Tibial artery (tissue), 4 donors: Measurements from ENCODE around the gene OSTF1.

Experiments
- DNase-seq, 2 donors: peaks; one replicate each; pipeline ENCODE4 v3.0.0-alpha.2; 2019
- H3K27ac ChIP-seq, 2 donors: fragments of 200-600 bp; sonication (generic) in 1 of 2; 1 replicate in 1 of 2; 2 replicates in 1 of 2; pipeline ENCODE4 v1.5.1; 2018 to 2019; ENCODE audit warnings: mild to moderate bottlenecking in 1 of 2
- H3K27me3 ChIP-seq, 2 donors: fragments of 200-600 bp; sonication (generic) in 1 of 2; one replicate each; pipeline versions ENCODE4 v1.5.1 to v1.6.0; 2016 to 2019
- H3K36me3 ChIP-seq, 3 donors: fragments of 200-600 bp; sonication (generic) in 2 of 3; one replicate each; pipeline ENCODE4 v1.5.1; 2016 to 2019; ENCODE audit warnings: mild to moderate bottlenecking in 2 of 3
- H3K4me1 ChIP-seq, 4 donors: fragments of 200-600 bp; sonication (generic) in 2 of 4; 1 replicate in 3 of 4; 2 replicates in 1 of 4; pipeline ENCODE4 v1.5.1; 2016 to 2019
- H3K4me3 ChIP-seq, 2 donors: fragments of 200-600 bp; sonication (generic) in 1 of 2; 1 replicate in 1 of 2; 2 replicates in 1 of 2; pipeline ENCODE4 v1.5.1; 2018 to 2019; ENCODE audit warnings: mild to moderate bottlenecking in 2 of 2
- H3K9me3 ChIP-seq, 3 donors: fragments of 200-600 bp; sonication (generic) in 1 of 3; one replicate each; pipeline ENCODE4 v1.5.1; 2016 to 2019
- CTCF ChIP-seq, 2 experiments: fragments of 200-600 bp in 1 of 2; fragments of 450-650 bp in 1 of 2; IDR thresholded peaks; one replicate each; pipeline ENCODE4 v1.5.1; 2017 to 2019; ENCODE audit warnings: antibody characterized with exemption in 2 of 2, mild to moderate bottlenecking in 1 of 2, moderate library complexity in 1 of 2
- intact Hi-C: fragments of 100-400 bp; cut with DNase I; formaldehyde crosslinking; loops from one replicate; pipeline ENCODE4 v1.15.0; 2023; ENCODE audit warnings: low total_unique reads

The OSTF1 gene

DNA sequence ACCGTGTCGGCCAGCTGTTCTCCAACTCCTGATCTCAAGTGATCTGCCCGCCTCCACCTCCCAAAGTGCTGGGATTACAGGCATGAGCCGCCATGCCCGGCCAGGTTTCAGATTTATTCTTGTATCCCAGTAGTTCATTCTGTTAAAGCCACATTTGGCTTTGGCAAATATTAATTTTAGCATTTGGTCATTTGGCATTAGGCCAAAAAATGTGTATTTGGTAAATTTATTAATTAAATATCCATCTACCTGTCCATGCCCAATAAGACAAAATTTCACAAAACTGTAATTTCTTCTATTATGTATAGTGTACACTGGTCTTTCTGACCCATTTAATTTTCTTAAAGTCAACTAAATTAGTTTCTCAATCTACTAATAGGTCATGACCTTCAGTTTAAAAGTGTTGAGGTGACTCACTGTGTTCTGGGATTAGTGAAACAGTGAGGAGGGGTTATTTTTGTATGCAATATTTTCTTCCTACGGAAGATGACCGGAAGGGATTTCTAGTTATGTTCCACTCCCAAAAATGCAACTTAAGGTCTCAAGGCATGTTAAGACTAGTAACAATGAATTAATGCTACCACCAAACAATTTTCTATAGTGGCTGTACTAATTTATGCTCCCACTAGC lies 21.0 kb downstream of the OSTF1 start:
- Histone ChIP-seq H3K27ac (no peak overlapping the region), H3K4me1 (peaks cover 0 to 10% (median 2%) of the 10 kb centered on the region in 4 donors), H3K36me3 (no peaks in the 10 kb centered on the region), H3K27me3 (no peaks in the 10 kb centered on the region), H3K9me3 (no peaks in the 10 kb centered on the region), H3K4me3 (no peak overlapping the region)
- intact Hi-C loops: no loop called here
- DNase-seq: no peak
- TF ChIP-seq CTCF (IDR thresholded peaks at IDR 0.05): no peak

- no peak overlapping the region for H3K4me3 ChIP-seq
- peaks cover 0 to 5% (median under 1%) of the 10 kb centered on the region in 4 donors for H3K4me1 ChIP-seq
- H3K27ac ChIP-seq: no peak overlapping the region
- DNase-seq: no peak
- intact Hi-C loops: no loop called here
- H3K36me3 ChIP-seq: no peaks in the 10 kb centered on the region
- TF ChIP-seq CTCF (IDR thresholded peaks at IDR 0.05): no peak
- H3K27me3 ChIP-seq: no peaks in the 10 kb centered on the region
- H3K9me3 ChIP-seq: no peaks in the 10 kb centered on the region
These were observed 22.8 kb downstream of the OSTF1 start for GRCh38 chr9:75111019-75111622.

- DNase-seq: no peak
- Histone ChIP-seq H3K4me3 (no peak overlapping the region), H3K9me3 (no peaks in the 10 kb centered on the region), H3K27ac (no peak overlapping the region), H3K36me3 (no peaks in the 10 kb centered on the region), H3K4me1 (peaks cover 0 to 2% (median 0%) of the 10 kb centered on the region in 4 donors), H3K27me3 (no peaks in the 10 kb centered on the region)
- TF ChIP-seq CTCF (IDR thresholded peaks at IDR 0.05): no peak
- intact Hi-C loops: no loop called here
These were observed 24.5 kb downstream of the OSTF1 start for GRCh38 chr9:75112789-75113188.

DNA sequence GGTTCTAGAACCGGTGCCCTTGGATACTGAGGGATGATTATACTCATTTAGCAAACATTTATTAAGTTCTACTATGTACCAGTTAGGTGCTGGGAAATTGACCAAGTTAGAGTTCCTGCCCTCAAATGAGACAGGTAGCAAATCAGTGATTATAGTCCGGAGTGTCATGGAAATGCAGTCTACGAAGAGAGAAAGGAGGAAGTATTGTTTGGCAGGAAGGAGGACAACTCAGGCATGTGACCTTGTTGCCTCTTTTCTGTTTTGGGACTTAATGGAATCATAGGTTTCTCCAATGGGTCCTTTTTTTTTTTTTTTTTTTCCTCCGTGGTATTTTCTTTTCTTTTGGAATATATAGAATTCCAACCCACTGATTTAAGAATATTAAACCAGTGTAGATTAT lies 28.0 kb downstream of the OSTF1 start:
- Histone ChIP-seq H3K4me3 (no peak overlapping the region), H3K4me1 (no peaks in the 10 kb centered on the region), H3K27me3 (no peaks in the 10 kb centered on the region), H3K9me3 (no peaks in the 10 kb centered on the region), H3K36me3 (peaks cover 8 to 26% (median 14%) of the 10 kb centered on the region in 3 donors), H3K27ac (no peak overlapping the region)
- DNase-seq: no peak
- intact Hi-C loops: no loop called here
- no peak for TF ChIP-seq CTCF (IDR thresholded peaks at IDR 0.05)

DNA sequence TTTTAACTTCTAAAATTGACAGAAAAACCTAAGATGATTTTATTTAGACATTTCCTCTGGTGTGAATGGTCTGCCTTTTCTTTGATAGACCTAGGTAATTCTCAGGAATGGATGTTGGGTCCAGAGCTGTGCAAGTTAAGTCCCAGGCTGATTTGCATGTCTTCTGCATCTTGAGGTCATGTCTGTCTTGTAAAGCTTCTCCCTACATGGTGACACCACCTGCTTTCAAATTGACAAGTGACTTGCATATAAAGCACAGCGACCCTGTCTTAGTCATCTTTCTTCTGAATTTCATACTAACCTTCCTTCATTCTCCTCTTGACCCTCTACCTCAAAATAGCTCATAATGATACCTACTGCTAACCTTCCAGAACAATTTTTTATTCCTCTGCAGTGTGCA lies 29.2 kb downstream of the OSTF1 start:
- no peak overlapping the region for H3K4me3 ChIP-seq
- no peaks in the 10 kb centered on the region for H3K27me3 ChIP-seq
- H3K36me3 ChIP-seq: peaks cover 8 to 34% (median 14%) of the 10 kb centered on the region in 3 donors
- intact Hi-C loops: no loop called here
- TF ChIP-seq CTCF (IDR thresholded peaks at IDR 0.05): no peak
- no peak for DNase-seq
- no peak overlapping the region for H3K27ac ChIP-seq
- no peaks in the 10 kb centered on the region for H3K9me3 ChIP-seq
- H3K4me1 ChIP-seq: no peaks in the 10 kb centered on the region
